Peyer's patch (tissue), 4 donors: ENCODE data around the gene RCOR3.

ENCODE experiments used
- POLR2A ChIP-seq, 2 donors: fragments of 450-650 bp; IDR thresholded peaks; one replicate each; pipeline ENCODE4 v1.5.1; 2017; ENCODE audit warnings: antibody characterized with exemption in 2 of 2, mild to moderate bottlenecking in 2 of 2, moderate library complexity in 2 of 2
- TF ChIP-seq, protein P1 (sequence below), 6 experiments: fragments of 450-650 bp in 4 of 6; fragments of 200-600 bp in 2 of 6; sonication (generic) in 1 of 6; IDR thresholded peaks; one replicate each; pipeline ENCODE4 v1.5.1; 2017 to 2019; ENCODE audit warnings: antibody characterized with exemption in 6 of 6, mild to moderate bottlenecking in 3 of 6, moderate library complexity in 1 of 6

DNA sequence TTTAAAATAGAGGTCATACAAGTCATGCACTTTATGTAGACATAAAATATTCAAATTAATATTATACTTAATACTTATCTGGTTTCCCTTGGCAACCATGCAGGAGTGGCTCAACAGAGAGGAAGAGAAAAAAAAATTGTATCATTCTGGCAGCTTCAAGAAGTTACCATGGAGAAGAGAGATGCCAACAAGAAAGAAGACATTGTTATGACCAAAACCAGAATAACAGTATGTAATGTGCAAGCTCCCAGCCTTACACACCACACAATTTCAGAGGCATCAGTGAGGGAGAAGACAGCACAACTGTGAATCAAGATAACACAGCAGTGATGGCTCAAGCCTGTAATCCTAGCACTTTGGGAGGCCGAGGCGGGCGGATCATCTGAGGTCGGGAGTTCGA, 49.1 kb upstream of the RCOR3 start:
- TF ChIP-seq POLR2A (IDR thresholded peaks at IDR 0.05) = no peak
- TF ChIP-seq, protein P1, sequence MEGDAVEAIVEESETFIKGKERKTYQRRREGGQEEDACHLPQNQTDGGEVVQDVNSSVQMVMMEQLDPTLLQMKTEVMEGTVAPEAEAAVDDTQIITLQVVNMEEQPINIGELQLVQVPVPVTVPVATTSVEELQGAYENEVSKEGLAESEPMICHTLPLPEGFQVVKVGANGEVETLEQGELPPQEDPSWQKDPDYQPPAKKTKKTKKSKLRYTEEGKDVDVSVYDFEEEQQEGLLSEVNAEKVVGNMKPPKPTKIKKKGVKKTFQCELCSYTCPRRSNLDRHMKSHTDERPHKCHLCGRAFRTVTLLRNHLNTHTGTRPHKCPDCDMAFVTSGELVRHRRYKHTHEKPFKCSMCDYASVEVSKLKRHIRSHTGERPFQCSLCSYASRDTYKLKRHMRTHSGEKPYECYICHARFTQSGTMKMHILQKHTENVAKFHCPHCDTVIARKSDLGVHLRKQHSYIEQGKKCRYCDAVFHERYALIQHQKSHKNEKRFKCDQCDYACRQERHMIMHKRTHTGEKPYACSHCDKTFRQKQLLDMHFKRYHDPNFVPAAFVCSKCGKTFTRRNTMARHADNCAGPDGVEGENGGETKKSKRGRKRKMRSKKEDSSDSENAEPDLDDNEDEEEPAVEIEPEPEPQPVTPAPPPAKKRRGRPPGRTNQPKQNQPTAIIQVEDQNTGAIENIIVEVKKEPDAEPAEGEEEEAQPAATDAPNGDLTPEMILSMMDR (IDR thresholded peaks at IDR 0.05) = no peak
